ENCODE measurements around the gene PROSER3. TPM values are rescaled to one million over a fixed set of nuclear protein-coding genes. Genes with fewer than 3 reads are reported as not detected.

Gene PROSER3
- total RNA-seq, 1 donor from 2014 or later = 20.8 TPM

DNA sequence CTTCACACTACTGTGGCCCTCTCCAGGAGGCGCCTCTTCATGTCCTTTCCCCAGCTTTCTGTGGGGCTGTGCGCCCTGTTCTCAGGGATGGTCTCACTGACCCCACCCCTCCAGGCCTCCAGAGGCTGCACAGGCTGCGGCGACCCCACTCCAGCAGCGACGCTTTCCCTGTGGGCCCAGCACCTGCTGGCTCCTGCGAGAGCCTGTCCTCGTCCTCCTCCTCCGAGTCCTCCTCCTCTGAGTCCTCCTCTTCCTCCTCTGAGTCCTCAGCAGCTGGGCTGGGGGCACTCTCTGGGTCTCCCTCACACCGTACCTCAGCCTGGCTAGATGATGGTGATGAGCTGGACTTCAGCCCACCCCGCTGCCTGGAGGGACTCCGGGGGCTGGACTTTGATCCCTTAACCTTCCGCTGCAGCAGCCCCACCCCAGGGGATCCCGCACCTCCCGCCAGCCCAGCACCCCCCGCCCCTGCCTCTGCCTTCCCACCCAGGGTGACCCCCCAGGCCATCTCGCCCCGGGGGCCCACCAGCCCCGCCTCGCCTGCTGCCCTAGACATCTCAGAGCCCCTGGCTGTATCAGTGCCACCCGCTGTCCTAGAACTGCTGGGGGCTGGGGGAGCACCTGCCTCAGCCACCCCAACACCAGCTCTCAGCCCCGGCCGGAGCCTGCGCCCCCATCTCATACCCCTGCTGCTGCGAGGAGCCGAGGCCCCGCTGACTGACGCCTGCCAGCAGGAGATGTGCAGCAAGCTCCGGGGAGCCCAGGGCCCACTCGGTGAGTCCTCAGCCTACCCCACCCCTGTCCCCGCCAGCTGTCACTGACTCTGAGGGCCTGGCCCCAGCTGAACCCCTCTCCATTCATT is 28.6 kb downstream of the PROSER3 start:
- H3K4me3 ChIP-seq = no peak overlapping the region
- TF ChIP-seq, protein P1, sequence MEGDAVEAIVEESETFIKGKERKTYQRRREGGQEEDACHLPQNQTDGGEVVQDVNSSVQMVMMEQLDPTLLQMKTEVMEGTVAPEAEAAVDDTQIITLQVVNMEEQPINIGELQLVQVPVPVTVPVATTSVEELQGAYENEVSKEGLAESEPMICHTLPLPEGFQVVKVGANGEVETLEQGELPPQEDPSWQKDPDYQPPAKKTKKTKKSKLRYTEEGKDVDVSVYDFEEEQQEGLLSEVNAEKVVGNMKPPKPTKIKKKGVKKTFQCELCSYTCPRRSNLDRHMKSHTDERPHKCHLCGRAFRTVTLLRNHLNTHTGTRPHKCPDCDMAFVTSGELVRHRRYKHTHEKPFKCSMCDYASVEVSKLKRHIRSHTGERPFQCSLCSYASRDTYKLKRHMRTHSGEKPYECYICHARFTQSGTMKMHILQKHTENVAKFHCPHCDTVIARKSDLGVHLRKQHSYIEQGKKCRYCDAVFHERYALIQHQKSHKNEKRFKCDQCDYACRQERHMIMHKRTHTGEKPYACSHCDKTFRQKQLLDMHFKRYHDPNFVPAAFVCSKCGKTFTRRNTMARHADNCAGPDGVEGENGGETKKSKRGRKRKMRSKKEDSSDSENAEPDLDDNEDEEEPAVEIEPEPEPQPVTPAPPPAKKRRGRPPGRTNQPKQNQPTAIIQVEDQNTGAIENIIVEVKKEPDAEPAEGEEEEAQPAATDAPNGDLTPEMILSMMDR (IDR thresholded peaks at IDR 0.05) = no peak
- no peak for DNase-seq

DNA sequence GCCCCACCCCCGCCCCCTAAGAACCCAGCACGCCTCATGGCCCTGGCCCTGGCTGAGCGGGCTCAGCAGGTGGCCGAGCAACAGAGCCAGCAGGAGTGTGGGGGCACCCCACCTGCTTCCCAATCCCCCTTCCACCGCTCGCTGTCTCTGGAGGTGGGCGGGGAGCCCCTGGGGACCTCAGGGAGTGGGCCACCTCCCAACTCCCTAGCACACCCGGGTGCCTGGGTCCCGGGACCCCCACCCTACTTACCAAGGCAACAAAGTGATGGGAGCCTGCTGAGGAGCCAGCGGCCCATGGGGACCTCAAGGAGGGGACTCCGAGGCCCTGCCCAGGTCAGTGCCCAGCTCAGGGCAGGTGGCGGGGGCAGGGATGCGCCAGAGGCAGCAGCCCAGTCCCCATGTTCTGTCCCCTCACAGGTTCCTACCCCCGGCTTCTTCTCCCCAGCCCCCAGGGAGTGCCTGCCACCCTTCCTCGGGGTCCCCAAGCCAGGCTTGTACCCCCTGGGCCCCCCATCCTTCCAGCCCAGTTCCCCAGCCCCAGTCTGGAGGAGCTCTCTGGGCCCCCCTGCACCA is 29.3 kb downstream of the PROSER3 start:
- no peaks in the 10 kb centered on the region for H3K4me1 ChIP-seq
- no peaks in the 10 kb centered on the region for H3K9me3 ChIP-seq
- intact Hi-C loops (cut with DNase I) = no loop called here
- H3K4me3 ChIP-seq = no peak overlapping the region
- no peak overlapping the region for H3K27ac ChIP-seq
- no peak for DNase-seq
- no peaks in the 10 kb centered on the region for H3K36me3 ChIP-seq
- no peak for ATAC-seq
- H3K27me3 ChIP-seq (ENCODE audit: low read depth) = peaks cover 3% of the 10 kb centered on the region
- TF ChIP-seq, protein P1 (IDR thresholded peaks at IDR 0.05) = no peak

More for the DNA sequence above, 28.6 kb downstream of the PROSER3 start:
- no peak overlapping the region for H3K27ac ChIP-seq
- H3K9me3 ChIP-seq = no peaks in the 10 kb centered on the region
- H3K27me3 ChIP-seq (ENCODE audit: low read depth) = peaks cover 3% of the 10 kb centered on the region
- intact Hi-C loops (cut with DNase I) = no loop called here
- no peaks in the 10 kb centered on the region for H3K4me1 ChIP-seq
- H3K36me3 ChIP-seq = peaks cover under 1% of the 10 kb centered on the region
- ATAC-seq = no peak

DNA sequence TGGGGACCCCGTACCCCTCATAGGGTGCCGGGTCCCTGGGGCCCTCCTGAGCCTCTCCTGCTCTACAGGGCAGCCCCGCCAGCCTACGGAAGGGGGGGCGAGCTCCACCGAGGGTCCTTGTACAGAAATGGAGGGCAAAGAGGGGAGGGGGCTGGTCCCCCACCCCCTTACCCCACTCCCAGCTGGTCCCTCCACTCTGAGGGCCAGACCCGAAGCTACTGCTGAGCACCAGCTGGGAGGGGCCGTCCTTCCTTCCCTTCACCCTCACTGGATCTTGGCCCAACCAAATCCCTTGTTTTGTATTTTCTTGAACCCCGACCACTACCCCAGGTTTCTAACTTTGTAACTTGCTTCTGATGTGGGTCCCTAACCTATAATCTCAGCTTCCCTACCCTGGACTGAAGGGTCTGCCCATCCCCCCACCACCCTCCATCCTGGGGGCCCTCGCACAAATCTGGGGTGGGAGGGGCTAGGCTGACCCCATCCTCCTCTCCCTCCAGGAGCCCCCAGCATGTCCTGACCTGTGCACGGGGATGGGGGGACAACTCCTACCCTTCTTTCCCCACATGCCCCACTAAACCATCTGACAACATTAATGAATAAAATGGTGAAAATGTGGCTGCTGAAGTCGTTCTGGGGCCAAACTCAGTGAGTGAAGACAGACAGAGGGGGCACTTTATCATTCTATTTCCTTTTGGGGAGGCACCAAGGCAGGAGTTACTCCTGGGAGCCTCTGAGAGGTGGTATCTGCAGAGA is 30.4 kb downstream of the PROSER3 start:
- Histone ChIP-seq H3K27ac (no peak overlapping the region), H3K9me3 (no peaks in the 10 kb centered on the region), H3K36me3 (no peaks in the 10 kb centered on the region), H3K27me3 (ENCODE audit: low read depth) (peaks cover 3% of the 10 kb centered on the region), H3K4me1 (no peaks in the 10 kb centered on the region), H3K4me3 (no peak overlapping the region)
- intact Hi-C loops (cut with DNase I) = no loop called here
- TF ChIP-seq, protein P1 (IDR thresholded peaks at IDR 0.05) = no peak
- no peak for ATAC-seq
- no peak for DNase-seq

DNA sequence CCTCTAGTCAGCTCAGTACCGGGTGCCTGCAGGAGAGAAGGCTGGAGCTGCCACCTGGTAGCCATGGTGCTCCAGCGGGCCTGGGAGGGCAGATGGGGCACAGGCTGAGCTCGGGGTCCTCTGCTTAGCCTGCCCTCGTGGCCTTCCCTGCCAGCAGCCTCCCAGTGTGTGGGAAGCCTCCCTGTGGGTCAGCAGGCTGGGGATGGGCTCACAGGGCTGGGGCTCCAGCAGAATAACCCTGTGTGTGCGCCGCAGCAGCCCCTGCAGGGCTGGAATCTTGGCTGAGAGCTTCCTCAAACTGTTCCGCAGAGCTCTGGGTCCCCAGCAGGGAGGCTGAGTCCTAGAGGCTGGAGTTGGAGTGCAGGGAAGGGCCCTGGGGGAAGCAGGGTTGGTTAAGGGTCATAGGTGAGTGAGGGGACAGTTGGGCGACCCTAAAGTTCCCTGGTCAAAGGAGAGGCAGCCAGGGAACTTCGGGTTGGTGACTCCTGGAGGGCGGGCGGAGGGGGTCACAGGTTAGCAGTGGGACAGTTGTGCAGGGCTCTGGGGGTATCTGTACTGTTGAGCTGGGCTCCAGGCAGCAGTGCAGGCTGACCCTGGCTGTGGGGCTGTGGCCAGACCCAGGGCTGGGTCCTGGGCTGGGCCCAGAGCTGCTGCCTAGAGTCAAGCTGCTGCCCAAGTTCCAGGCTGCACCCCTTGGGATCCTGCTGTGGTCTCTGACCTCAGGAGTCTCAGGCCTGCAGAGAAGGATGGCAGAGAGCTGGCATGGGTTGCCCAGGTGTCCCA is 31.4 kb downstream of the PROSER3 start:
- H3K9me3 ChIP-seq = no peaks in the 10 kb centered on the region
- TF ChIP-seq, protein P1 (IDR thresholded peaks at IDR 0.05) = no peak
- DNase-seq = no peak
- ATAC-seq = no peak
- no peaks in the 10 kb centered on the region for H3K4me1 ChIP-seq
- peaks cover 3% of the 10 kb centered on the region for H3K27me3 ChIP-seq (ENCODE audit: low read depth)
- intact Hi-C loops (cut with DNase I) = no loop called here
- no peak overlapping the region for H3K4me3 ChIP-seq
- no peak overlapping the region for H3K27ac ChIP-seq
- H3K36me3 ChIP-seq = no peaks in the 10 kb centered on the region

All from lower lobe of right lung (tissue), 2 donors.